ENCODE measurements around the gene CWH43.
"Not testable (repeated sequence)": the region's sequence is repeated elsewhere in the genome, so short reads cannot be mapped to it uniquely, and the experiment has no call there.

GRCh38 chr4:49072196-49072595 lies 86.1 kb downstream of the CWH43 start:
- TF ChIP-seq CTCF (IDR thresholded peaks at IDR 0.05; ENCODE audit: low read length); EZH2 (optimal IDR thresholded peaks at IDR 0.05; ENCODE audit: low read depth, low read length); EZH2phosphoT487 (IDR thresholded peaks at IDR 0.05; ENCODE audit: low read length): not testable (repeated sequence)

All from MM.1S (cell line).